Mammary epithelial cell (primary cell): ENCODE measurements around the gene PRKN.

Experiments
- CTCF ChIP-seq, 2 donors: IDR thresholded peaks in 1 of 2; conservative IDR thresholded peaks in 1 of 2; 2 replicates each; pipeline ENCODE4 v1.5.1; 2011 to 2012; ENCODE audit warnings: inconsistent platforms in 2 of 2, low read length in 2 of 2, mild to moderate bottlenecking in 2 of 2, control low read depth in 1 of 2, low read depth in 1 of 2; ENCODE audit not compliant: insufficient read depth in 1 of 2; ENCODE audit errors: extremely low read depth in 1 of 2
- EZH2 ChIP-seq: IDR thresholded peaks from 2 replicates; pipeline ENCODE4 v1.6.1; 2012; ENCODE audit warnings: low read length, inconsistent platforms, borderline replicate concordance

GRCh38 chr6:161299726-161300125, 1427.8 kb downstream of the PRKN start:
- TF ChIP-seq CTCF (conservative IDR thresholded peaks at IDR 0.05 in 1 of 2, IDR thresholded peaks at IDR 0.05 in 1 of 2; ENCODE audit: extremely low read depth in 1 of 2, insufficient read depth in 1 of 2, low read depth in 1 of 2, low read length in 2 of 2), result no peak
- no peak for TF ChIP-seq EZH2
